Neural progenitor cell (in vitro differentiated cells): Measurements from ENCODE around the gene RIPOR2.

Experiments used
- CTCF ChIP-seq: fragments of 200-600 bp; sonication (generic); IDR thresholded peaks from 2 replicates; pipeline ENCODE4 v1.5.1; 2017; ENCODE audit warnings: antibody characterized with exemption, mild to moderate bottlenecking
- EZH2phosphoT487 ChIP-seq: fragments of 200-600 bp; sonication (generic); IDR thresholded peaks from 2 replicates; pipeline ENCODE4 v1.6.1; 2017; ENCODE audit warnings: antibody characterized with exemption

GRCh38 chr6:24761851-24762250, 173.9 kb downstream of the RIPOR2 start:
- no peak for TF ChIP-seq CTCF
- no peak for TF ChIP-seq EZH2phosphoT487
